GM12874 (cell line): ENCODE measurements around the gene ZNF469.

ENCODE experiments used
- CTCF ChIP-seq: IDR thresholded peaks from 2 replicates; pipeline ENCODE4 v1.5.1; 2011; ENCODE audit warnings: low read depth, mild to moderate bottlenecking, control low read depth, low read length, moderate library complexity; ENCODE audit not compliant: insufficient read depth

ZNF469 gene

GRCh38 chr16:88419790-88420189, 37.0 kb downstream of the ZNF469 start:
- TF ChIP-seq CTCF = no peak

GRCh38 chr16:88420496-88420895, 37.7 kb downstream of the ZNF469 start:
- TF ChIP-seq CTCF = no peak

GRCh38 chr16:88421301-88421700, 38.5 kb downstream of the ZNF469 start:
- TF ChIP-seq CTCF = no peak

GRCh38 chr16:88421871-88422433, 39.2 kb downstream of the ZNF469 start:
- no peak for TF ChIP-seq CTCF

- no peak for TF ChIP-seq CTCF
Measured at GRCh38 chr16:88422733-88423447, 40.1 kb downstream of the ZNF469 start.

GRCh38 chr16:88423448-88423850, 40.7 kb downstream of the ZNF469 start:
- TF ChIP-seq CTCF = no peak

- TF ChIP-seq CTCF = no peak
Measured at GRCh38 chr16:88424587-88425235, 42.0 kb downstream of the ZNF469 start.
